ENCODE results near the gene ADM5. TPM values are rescaled to one million over a fixed set of nuclear protein-coding genes. Genes with fewer than 3 reads are reported as not detected.

ADM5 gene
- total RNA-seq, 1 donor from 2014 or later, result 0.52 TPM

GRCh38 chr19:49656456-49657109 lies 32.8 kb upstream of the ADM5 start:
- Mint-ChIP-seq H3K4me1 (ENCODE audit: low read depth) (no peaks in the 10 kb centered on the region), H3K27ac (ENCODE audit: unreplicated experiment) (no peak overlapping the region), H3K27me3 (ENCODE audit: low read depth) (no peaks in the 10 kb centered on the region), H3K36me3 (ENCODE audit: low read depth) (peaks cover 18% of the 10 kb centered on the region), H3K4me3 (ENCODE audit: unreplicated experiment) (no peak overlapping the region), H3K9me3 (ENCODE audit: low read depth) (no peaks in the 10 kb centered on the region)
- no peak for DNase-seq (ENCODE audit: low spot score)
- TF ChIP-seq, protein P1, sequence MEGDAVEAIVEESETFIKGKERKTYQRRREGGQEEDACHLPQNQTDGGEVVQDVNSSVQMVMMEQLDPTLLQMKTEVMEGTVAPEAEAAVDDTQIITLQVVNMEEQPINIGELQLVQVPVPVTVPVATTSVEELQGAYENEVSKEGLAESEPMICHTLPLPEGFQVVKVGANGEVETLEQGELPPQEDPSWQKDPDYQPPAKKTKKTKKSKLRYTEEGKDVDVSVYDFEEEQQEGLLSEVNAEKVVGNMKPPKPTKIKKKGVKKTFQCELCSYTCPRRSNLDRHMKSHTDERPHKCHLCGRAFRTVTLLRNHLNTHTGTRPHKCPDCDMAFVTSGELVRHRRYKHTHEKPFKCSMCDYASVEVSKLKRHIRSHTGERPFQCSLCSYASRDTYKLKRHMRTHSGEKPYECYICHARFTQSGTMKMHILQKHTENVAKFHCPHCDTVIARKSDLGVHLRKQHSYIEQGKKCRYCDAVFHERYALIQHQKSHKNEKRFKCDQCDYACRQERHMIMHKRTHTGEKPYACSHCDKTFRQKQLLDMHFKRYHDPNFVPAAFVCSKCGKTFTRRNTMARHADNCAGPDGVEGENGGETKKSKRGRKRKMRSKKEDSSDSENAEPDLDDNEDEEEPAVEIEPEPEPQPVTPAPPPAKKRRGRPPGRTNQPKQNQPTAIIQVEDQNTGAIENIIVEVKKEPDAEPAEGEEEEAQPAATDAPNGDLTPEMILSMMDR (IDR thresholded peaks at IDR 0.05), result no peak

GRCh38 chr19:49657493-49658138 lies 31.8 kb upstream of the ADM5 start:
- TF ChIP-seq, protein P1 (IDR thresholded peaks at IDR 0.05), result no peak
- peak overlapping the region; percentile 33 for H3K27ac Mint-ChIP-seq (ENCODE audit: unreplicated experiment)
- H3K27me3 Mint-ChIP-seq (ENCODE audit: low read depth), result no peaks in the 10 kb centered on the region
- H3K4me1 Mint-ChIP-seq (ENCODE audit: low read depth), result no peaks in the 10 kb centered on the region
- H3K9me3 Mint-ChIP-seq (ENCODE audit: low read depth), result no peaks in the 10 kb centered on the region
- DNase-seq (ENCODE audit: low spot score), result no peak
- H3K36me3 Mint-ChIP-seq (ENCODE audit: low read depth), result peaks cover 18% of the 10 kb centered on the region
- no peak overlapping the region for H3K4me3 Mint-ChIP-seq (ENCODE audit: unreplicated experiment)

DNA sequence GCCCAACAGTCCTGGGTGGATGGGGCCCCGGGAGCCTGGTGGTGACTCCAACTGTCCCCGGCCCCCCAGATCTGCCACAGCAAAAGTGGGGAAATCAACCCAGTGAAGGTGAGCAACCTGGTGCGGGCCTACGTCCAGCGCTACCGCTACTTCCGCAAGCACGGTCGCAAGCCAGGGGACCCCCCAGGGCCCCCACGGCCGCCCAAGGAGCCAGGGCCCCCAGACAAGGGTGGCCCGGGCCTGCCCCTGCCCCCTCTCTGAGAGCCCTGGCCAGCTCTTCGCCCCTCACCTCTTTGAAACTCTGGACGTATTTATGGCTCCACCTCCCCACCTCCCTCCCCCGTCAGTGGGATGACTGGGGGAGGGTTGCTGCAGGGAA lies 31.3 kb upstream of the ADM5 start:
- Mint-ChIP-seq H3K36me3 (ENCODE audit: low read depth) (peaks cover 16% of the 10 kb centered on the region), H3K4me3 (ENCODE audit: unreplicated experiment) (no peak overlapping the region), H3K27me3 (ENCODE audit: low read depth) (no peaks in the 10 kb centered on the region), H3K9me3 (ENCODE audit: low read depth) (no peaks in the 10 kb centered on the region), H3K4me1 (ENCODE audit: low read depth) (no peaks in the 10 kb centered on the region), H3K27ac (ENCODE audit: unreplicated experiment) (no peak overlapping the region)
- TF ChIP-seq, protein P1 (IDR thresholded peaks at IDR 0.05), result no peak
- DNase-seq (ENCODE audit: low spot score), result no peak

- H3K9me3 Mint-ChIP-seq (ENCODE audit: low read depth), result no peaks in the 10 kb centered on the region
- TF ChIP-seq, protein P1 (IDR thresholded peaks at IDR 0.05), result no peak
- peak overlapping the region; percentile 32 for H3K27ac Mint-ChIP-seq (ENCODE audit: unreplicated experiment)
- H3K36me3 Mint-ChIP-seq (ENCODE audit: low read depth), result peaks cover 15% of the 10 kb centered on the region
- H3K4me1 Mint-ChIP-seq (ENCODE audit: low read depth), result peaks cover 2% of the 10 kb centered on the region
- no peaks in the 10 kb centered on the region for H3K27me3 Mint-ChIP-seq (ENCODE audit: low read depth)
- H3K4me3 Mint-ChIP-seq (ENCODE audit: unreplicated experiment), result no peak overlapping the region
- no peak for DNase-seq (ENCODE audit: low spot score)
Measured at GRCh38 chr19:49658566-49659442, 30.6 kb upstream of the ADM5 start.

DNA sequence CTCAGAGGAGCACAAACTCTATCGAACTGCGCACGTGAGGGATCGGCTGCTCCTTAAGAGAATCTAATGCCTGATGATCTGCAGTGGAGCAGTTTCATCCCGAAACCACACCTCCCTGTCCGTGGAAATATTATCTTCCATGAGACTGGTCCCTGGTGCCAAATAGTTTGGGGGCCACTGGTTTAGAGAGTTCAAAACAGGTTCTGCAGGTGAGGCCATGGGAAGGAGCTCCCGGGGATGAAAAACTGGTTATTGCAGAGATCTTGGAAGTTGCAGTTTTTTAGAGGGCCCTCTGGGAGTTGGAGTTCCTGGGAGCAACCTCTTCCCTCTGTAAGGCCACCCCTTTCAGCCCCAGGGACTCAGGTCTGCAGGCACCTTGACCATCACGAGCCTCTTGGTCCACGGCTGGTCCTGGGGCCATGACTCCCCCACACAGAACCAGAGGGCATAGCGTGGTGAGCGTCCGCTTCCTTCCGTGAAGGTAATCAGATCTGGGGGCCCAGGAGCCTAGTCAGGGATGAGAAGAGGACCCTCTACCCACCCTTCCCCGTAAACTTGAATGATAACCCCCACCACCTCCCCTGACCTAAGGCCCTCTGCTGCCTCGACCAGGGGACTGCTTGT lies 28.9 kb upstream of the ADM5 start:
- H3K4me3 Mint-ChIP-seq (ENCODE audit: unreplicated experiment), result no peak overlapping the region
- H3K9me3 Mint-ChIP-seq (ENCODE audit: low read depth), result no peaks in the 10 kb centered on the region
- H3K36me3 Mint-ChIP-seq (ENCODE audit: low read depth), result peaks cover 6% of the 10 kb centered on the region
- H3K4me1 Mint-ChIP-seq (ENCODE audit: low read depth), result peaks cover 15% of the 10 kb centered on the region
- no peak for DNase-seq (ENCODE audit: low spot score)
- TF ChIP-seq, protein P1 (IDR thresholded peaks at IDR 0.05), result no peak
- H3K27ac Mint-ChIP-seq (ENCODE audit: unreplicated experiment), result no peak overlapping the region
- no peaks in the 10 kb centered on the region for H3K27me3 Mint-ChIP-seq (ENCODE audit: low read depth)
